ENCODE data around the gene CHAMP1. TPM values are rescaled to one million over a fixed set of nuclear protein-coding genes. Genes with fewer than 3 reads are reported as not detected.

Gene CHAMP1
- total and polyA plus RNA-seq, 2 of the 8 experiments (the other 6 are each of a cell fraction or from before 2014, with no cell fraction given), result 26.8 to 41.9 TPM

- H2BK12ac ChIP-seq (ENCODE audit: low read depth, low read length), result no peak overlapping the region
- H2AFZ ChIP-seq (ENCODE audit: low read length), result no peak overlapping the region
- no peaks in the 10 kb centered on the region for H3K9me3 ChIP-seq (ENCODE audit: insufficient read depth in 2 of 2, low read depth in 1 of 2, low read length in 1 of 2)
- no peak overlapping the region for H3K4ac ChIP-seq (replicated peaks; ENCODE audit: insufficient read length, low read depth, low read length)
- H2BK20ac ChIP-seq (ENCODE audit: low read length), result no peak overlapping the region
- DNase-seq (ENCODE audit: low read depth in 1 of 2, low spot score in 2 of 2), result no peak
- H3K36me3 ChIP-seq (ENCODE audit: control insufficient read depth in 2 of 4, insufficient read depth in 4 of 4, low read length in 3 of 4), result peaks cover 5 to 35% (median 19%) of the 10 kb centered on the region in 4 experiments
- H2BK120ac ChIP-seq (replicated peaks; ENCODE audit: low read depth, low read length), result no peak overlapping the region
- no peak overlapping the region for H2BK5ac ChIP-seq (ENCODE audit: low read depth, low read length)
- H3K27ac ChIP-seq (ENCODE audit: low read depth, low read length), result no peak overlapping the region
- H3K79me2 ChIP-seq (ENCODE audit: control insufficient read depth in 1 of 2, insufficient read depth in 2 of 2, low read length in 2 of 2), result peaks cover 10 to 60% of the 10 kb centered on the region in 2 experiments
- no peak overlapping the region for H4K8ac ChIP-seq (ENCODE audit: extremely low read depth, insufficient read depth, low read length)
- no peak overlapping the region for H3K23ac ChIP-seq (ENCODE audit: insufficient read length)
- H2BK15ac ChIP-seq (ENCODE audit: low read length), result no peak overlapping the region
- no peak overlapping the region for H3K4me2 ChIP-seq (ENCODE audit: insufficient read depth in 1 of 2, low read depth in 2 of 2, low read length in 2 of 2)
- no peak overlapping the region for H3K18ac ChIP-seq (ENCODE audit: extremely low read depth, low read length)
- H3K9ac ChIP-seq (replicated peaks in 1 of 4; ENCODE audit: extremely low read depth in 1 of 4, low read depth in 3 of 4, low read length in 3 of 4), result no peak overlapping the region
- no peak overlapping the region for H3K14ac ChIP-seq (ENCODE audit: insufficient read length)
- H4K20me1 ChIP-seq (replicated peaks in 1 of 2; ENCODE audit: control insufficient read depth in 1 of 2, insufficient read depth in 2 of 2, low read length in 2 of 2), result peaks cover 1 to 9% of the 10 kb centered on the region in 2 experiments
- H3K4me3 ChIP-seq (ENCODE audit: extremely low read depth in 1 of 4, insufficient read depth in 2 of 4, low read depth in 3 of 4, low read length in 4 of 4), result no peak overlapping the region
- ChIA-PET CTCF (ENCODE audit: partially characterized antibody) (interaction anchor here (1.3 to 4.9 kb wide), 2 partner anchors 21 to 23 kb away, joined by 6 to 17 read pairs; no protein-coding TSS in a partner anchor), POLR2A (ENCODE audit: partially characterized antibody) (interaction anchor here (0.7 to 7.8 kb wide), 4 partner anchors 9 to 39 kb away, joined by 4 to 51 read pairs (median 4); partner anchors contain the start of gene UPF3A)
- H3K27me3 ChIP-seq (replicated peaks in 1 of 4; ENCODE audit: control insufficient read depth in 3 of 4, extremely low read depth in 1 of 4, insufficient read depth in 3 of 4, low read length in 3 of 4), result no peaks in the 10 kb centered on the region
- H3K4me1 ChIP-seq (replicated peaks in 1 of 4; ENCODE audit: control insufficient read depth in 3 of 4, insufficient read depth in 4 of 4, low read length in 3 of 4), result 0 out of 7 replicates have a peak, but pooled peaks cover 0 to 3% (median 0%) of the 10 kb centered on the region in 4 experiments
- peaks cover 3% of the 10 kb centered on the region; the same call in 1 of the 2 replicates for H3K23me2 ChIP-seq (ENCODE audit: low read depth, low read length)
- H2AK5ac ChIP-seq (ENCODE audit: low read depth, low read length), result no peak overlapping the region
- peaks cover 2% of the 10 kb centered on the region; the same call in 1 of the 2 replicates for H3K79me1 ChIP-seq (ENCODE audit: low read depth, low read length)
- no peak overlapping the region for H4K5ac ChIP-seq (ENCODE audit: insufficient read length, low read depth, low read length)
- no peak overlapping the region for H3K56ac ChIP-seq (replicated peaks; ENCODE audit: insufficient read length, low read depth, low read length)
- FAIRE-seq, result no peak
- no peak overlapping the region for H4K91ac ChIP-seq (replicated peaks; ENCODE audit: insufficient read length, low read length)
- WGBS, 2 experiments (ENCODE audit: extremely low coverage in 1 of 2, insufficient coverage in 1 of 2, insufficient read length in 1 of 2, insufficient replicate concordance in 2 of 2, low coverage in 1 of 2, low lambda C conversion rate in 2 of 2, missing lambda C conversion rate in 1 of 2), result 88% methylated on average over 1 of the region's 1 CpG; no CpG with 5 or more reads in 1 of the 2 experiments
- TF ChIP-seq CHD2 (IDR thresholded peaks at IDR 0.05; ENCODE audit: low read length) (no peak), RNF2 (IDR thresholded peaks at IDR 0.05; ENCODE audit: borderline replicate concordance, low read depth, low read length, missing control alignments, poor library complexity, severe bottlenecking) (no peak), CEBPB (IDR thresholded peaks at IDR 0.05; ENCODE audit: low read depth, low read length) (no peak)
- TF ChIP-seq, protein P1, sequence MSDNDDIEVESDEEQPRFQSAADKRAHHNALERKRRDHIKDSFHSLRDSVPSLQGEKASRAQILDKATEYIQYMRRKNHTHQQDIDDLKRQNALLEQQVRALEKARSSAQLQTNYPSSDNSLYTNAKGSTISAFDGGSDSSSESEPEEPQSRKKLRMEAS (IDR thresholded peaks at IDR 0.05), result no peak
Measured at GRCh38 chr13:114318624-114319023, 4.3 kb downstream of the CHAMP1 start.
